Stimulated activated naive B cell treated with anti-CD40 and anti-IgM and Interleukin-4, amounts not matched to agents 10 μg/mL and 1 μg/mL and 100 μg/mL, for 72 hours (primary cell): ENCODE results near the gene KTN1.
A peak's percentile ranks its signal among the peaks of the same experiment; 100 is the strongest.

Experiments
- ATAC-seq, 2 donors: fragments of 150-1000 bp; cut with Tn5 transposase; replicated peaks; 2 replicates each; pipeline ENCODE4 v1.10.0; 2021; ENCODE audit warnings: moderate library complexity in 1 of 2
- DNase-seq: peaks from one replicate; pipeline ENCODE4 v3.0.0; 2021
- H3K27ac Mint-ChIP-seq: one replicate; pipeline ENCODE4 v1.8.0; 2022; ENCODE audit warnings: mild to moderate bottlenecking, mixed read lengths
- H3K27me3 Mint-ChIP-seq, 2 donors: one replicate each; pipeline ENCODE4 v1.8.0; 2022; ENCODE audit warnings: mixed read lengths in 2 of 2
- H3K36me3 Mint-ChIP-seq, 2 donors: one replicate each; pipeline ENCODE4 v1.8.0; 2022; ENCODE audit warnings: mixed read lengths in 2 of 2, mild to moderate bottlenecking in 1 of 2
- H3K4me1 Mint-ChIP-seq, 2 donors: one replicate each; pipeline ENCODE4 v1.8.0; 2022; ENCODE audit warnings: mixed read lengths in 2 of 2, mild to moderate bottlenecking in 1 of 2
- H3K4me3 Mint-ChIP-seq, 2 donors: one replicate each; pipeline ENCODE4 v1.8.0; 2022; ENCODE audit warnings: mild to moderate bottlenecking in 2 of 2, mixed read lengths in 2 of 2, moderate library complexity in 1 of 2
- H3K9me3 Mint-ChIP-seq, 2 donors: one replicate each; pipeline ENCODE4 v1.8.0; 2022; ENCODE audit warnings: mixed read lengths in 2 of 2, mild to moderate bottlenecking in 1 of 2

The KTN1 gene

DNA sequence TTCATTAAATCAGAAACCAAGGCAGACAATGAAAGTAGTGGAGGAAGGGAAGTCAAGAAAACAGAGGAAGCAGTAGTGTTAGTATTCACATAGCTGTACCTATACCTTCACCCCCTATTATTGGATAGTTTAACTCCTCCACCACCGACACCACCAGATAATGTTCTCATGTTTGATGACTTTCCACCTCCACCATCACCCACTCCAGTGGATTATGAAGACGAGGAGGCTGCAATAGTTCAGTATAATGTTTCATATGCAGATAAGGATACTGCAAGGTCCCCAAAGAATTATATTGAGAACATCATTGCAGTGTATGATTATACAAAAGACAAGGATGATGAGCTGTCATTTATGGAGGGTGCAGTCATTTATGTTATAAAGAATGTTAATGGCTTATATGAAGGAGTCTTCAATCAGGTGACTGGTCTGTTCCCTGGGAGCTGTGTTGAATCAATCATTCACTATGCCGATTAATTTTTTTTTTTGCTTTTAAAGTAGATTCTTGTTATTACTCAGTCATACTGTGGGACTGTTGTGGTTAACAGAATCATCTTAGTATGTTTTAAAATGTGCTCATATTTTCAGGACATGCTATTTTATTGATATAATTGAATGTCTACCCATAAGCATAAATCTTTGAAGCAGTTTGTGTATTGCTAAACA, 32.2 kb upstream of the KTN1 start:
- no peaks in the 10 kb centered on the region for H3K27me3 Mint-ChIP-seq
- no peak overlapping the region for H3K4me3 Mint-ChIP-seq
- H3K27ac Mint-ChIP-seq, result no peak overlapping the region

DNA sequence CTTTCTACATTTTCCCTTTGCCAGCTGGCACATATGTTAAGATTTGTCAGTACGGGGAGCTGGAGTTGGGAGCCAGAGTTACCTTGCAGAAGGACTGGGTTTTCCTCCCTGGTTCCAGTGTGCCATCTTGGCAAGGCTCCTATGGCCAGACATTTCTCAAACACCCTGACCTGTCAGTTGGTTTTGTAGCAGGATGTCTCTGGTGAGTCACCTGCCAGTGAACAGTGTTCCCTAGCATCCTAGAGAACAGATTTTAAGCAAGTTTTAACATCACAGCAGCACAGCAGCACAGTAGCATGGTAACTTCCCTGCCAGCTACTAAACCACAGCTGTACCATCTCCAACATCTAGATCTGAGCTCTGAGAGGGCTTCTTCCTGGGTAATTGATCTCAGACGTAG, 26.2 kb upstream of the KTN1 start:
- no peak for DNase-seq
- Mint-ChIP-seq H3K27ac (no peak overlapping the region), H3K36me3 (peaks cover 5% of the 10 kb centered on the region in 2 donors), H3K4me3 (no peak overlapping the region), H3K9me3 (peaks cover 3 to 5% of the 10 kb centered on the region in 2 donors), H3K4me1 (no peaks in the 10 kb centered on the region), H3K27me3 (peaks cover 0 to 7% of the 10 kb centered on the region in 2 donors)
- no peak for ATAC-seq

More for the DNA sequence above, 32.2 kb upstream of the KTN1 start:
- peaks cover 6 to 14% of the 10 kb centered on the region in 2 donors for H3K4me1 Mint-ChIP-seq
- DNase-seq, result no peak
- no peak for ATAC-seq
- peaks cover 0 to 2% of the 10 kb centered on the region in 2 donors for H3K9me3 Mint-ChIP-seq
- no peaks in the 10 kb centered on the region for H3K36me3 Mint-ChIP-seq

DNA sequence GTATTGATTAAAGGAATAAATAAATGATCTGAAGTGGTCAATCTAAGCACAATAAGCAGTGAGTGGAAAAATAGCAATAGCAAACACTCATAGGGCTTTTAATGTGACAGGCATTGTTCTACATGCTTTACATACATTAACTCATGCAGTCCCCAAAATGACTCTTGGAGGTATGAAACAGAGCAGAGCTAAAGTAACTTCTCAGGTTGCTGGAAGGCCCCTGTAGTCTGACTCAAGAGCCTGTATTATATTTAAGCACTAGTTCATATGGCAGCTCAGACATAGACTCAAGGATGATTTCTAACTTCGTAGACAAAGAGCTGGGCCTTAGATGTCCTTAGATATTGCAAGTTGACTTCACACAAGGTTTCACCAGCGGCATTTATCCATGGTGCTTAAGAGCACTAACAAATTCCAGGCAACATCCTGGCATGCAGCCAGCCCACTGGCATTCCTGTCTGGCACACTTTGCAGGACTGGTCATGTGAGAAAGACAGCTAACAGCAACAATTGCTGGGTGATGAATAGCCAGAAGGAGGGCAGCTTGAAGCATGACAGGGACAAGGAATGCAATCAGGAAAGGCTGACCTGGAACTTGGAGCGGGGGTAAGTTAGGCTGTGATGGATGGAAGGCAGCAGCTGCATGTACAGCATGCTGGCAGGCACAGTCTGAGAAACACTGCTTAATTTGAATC, 22.9 kb upstream of the KTN1 start:
- Mint-ChIP-seq H3K9me3 (peaks cover 3 to 5% of the 10 kb centered on the region in 2 donors), H3K27me3 (peaks cover 0 to 7% of the 10 kb centered on the region in 2 donors), H3K27ac (no peak overlapping the region), H3K4me3 (no peak overlapping the region), H3K36me3 (peaks cover 5 to 9% of the 10 kb centered on the region in 2 donors), H3K4me1 (no peaks in the 10 kb centered on the region)
- ATAC-seq (no peak), DNase-seq (no peak)

DNA sequence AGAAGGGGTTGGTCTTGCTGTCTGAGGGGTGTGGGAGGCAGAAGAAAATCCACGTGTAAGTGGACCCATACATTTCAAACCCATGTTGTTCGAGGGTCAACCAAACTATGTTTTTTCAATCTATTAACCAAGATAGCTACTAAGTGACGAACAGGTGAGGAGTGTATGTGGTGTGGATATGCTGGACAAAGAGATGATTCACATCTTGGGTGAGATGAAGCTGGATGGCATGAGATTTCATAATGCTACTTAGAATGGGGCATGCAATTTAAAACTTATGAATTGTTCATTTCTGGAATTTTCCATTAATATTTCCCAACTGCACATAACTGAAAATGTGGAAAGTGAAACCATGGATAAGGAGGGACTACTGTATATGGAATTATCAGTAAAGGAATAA, 17.9 kb upstream of the KTN1 start:
- peaks cover 0 to 3% of the 10 kb centered on the region in 2 donors for H3K4me1 Mint-ChIP-seq
- no peaks in the 10 kb centered on the region for H3K27me3 Mint-ChIP-seq
- no peak overlapping the region for H3K4me3 Mint-ChIP-seq
- DNase-seq (no peak), ATAC-seq (no peak)
- H3K9me3 Mint-ChIP-seq, result no peaks in the 10 kb centered on the region
- peaks cover 0 to 4% of the 10 kb centered on the region in 2 donors for H3K36me3 Mint-ChIP-seq
- H3K27ac Mint-ChIP-seq, result no peak overlapping the region

DNA sequence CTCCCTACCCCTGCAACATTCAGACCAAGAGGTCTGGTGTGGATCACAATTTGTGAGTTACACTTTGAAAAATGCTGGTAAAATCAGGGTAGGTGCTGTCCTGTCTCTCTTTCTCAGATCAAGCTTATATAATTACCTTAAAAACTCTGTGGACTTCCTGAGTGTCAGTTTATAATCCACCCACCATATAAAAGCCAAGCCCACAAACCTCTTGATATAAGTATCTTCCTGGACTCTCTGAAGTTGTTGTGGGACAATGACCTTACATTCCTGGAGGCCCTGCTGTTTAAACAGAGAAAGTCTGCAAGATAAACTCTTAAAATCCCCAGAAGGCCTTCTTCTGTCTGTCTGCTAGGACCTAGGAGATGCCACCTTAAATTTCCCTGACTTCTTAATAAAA, 11.4 kb upstream of the KTN1 start:
- ATAC-seq, result no peak
- H3K4me1 Mint-ChIP-seq, result peaks cover 8 to 22% of the 10 kb centered on the region in 2 donors
- no peak for DNase-seq
- no peak overlapping the region for H3K4me3 Mint-ChIP-seq
- no peaks in the 10 kb centered on the region for H3K9me3 Mint-ChIP-seq
- H3K36me3 Mint-ChIP-seq, result peaks cover 1 to 3% of the 10 kb centered on the region in 2 donors
- H3K27ac Mint-ChIP-seq, result no peak overlapping the region
- H3K27me3 Mint-ChIP-seq, result no peaks in the 10 kb centered on the region

DNA sequence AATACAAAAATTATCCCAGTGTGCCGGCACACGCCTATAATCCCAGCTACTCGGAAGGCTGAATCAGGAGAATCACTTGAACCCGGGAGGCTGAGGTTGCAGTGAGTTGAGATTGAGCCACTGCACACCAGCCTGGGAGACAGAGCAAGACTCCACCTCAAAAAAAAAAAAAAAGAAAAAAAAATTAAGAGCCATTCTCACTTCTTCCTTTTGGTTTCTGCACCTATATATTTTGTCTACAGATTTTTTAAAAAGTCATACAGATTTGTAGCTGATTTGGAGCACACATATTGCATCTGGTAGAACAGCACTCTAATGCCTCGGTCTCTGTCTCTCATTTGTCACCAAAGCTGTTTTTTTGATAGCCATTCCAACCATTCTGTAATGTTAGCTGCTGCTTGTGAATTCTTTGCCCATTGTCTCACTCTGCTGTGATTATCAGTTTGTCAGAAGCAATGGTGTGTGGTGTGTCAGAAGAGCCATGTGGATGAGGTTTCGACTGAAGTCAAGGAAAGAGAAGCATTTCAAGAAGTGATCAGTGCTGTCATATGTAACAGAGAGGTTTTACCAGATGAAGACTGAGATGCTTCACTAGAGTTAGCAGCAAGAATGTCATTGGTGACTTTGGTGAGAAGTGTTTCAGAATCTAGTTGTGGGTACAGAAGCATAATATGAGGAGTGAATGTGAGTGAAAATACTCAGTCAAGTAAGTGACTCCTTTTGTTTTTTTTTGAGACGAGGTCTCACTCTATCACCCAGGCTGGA, 8.7 kb upstream of the KTN1 start:
- no peaks in the 10 kb centered on the region for H3K9me3 Mint-ChIP-seq
- peaks cover 1 to 3% of the 10 kb centered on the region in 2 donors for H3K36me3 Mint-ChIP-seq
- peak overlapping the region in 1 of 2 donors; percentile 3 for H3K4me3 Mint-ChIP-seq
- H3K27me3 Mint-ChIP-seq, result no peaks in the 10 kb centered on the region
- DNase-seq, result no peak
- peaks cover 5 to 22% of the 10 kb centered on the region in 2 donors for H3K4me1 Mint-ChIP-seq
- ATAC-seq, result peak; percentile 94 to 95
- H3K27ac Mint-ChIP-seq, result no peak overlapping the region

DNA sequence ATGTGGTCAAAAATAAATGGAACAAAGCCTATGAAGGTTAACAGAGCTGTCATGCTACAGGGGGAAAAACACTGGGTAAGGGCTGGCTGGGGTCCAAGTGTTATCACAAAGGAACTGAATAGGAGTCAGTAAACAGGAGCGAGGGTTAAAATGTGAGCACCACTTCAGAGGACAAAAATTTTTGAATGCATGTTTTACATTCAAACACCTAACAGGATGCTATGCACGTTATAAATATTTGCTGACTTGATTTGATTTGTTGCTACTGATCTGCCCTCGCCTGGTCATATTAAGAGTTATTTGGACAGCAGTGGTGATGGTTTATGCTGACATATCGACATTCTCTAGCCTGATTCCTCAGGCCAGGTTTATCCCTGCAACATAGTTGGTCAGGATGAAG, 7.4 kb upstream of the KTN1 start:
- H3K36me3 Mint-ChIP-seq, result peaks cover 3% of the 10 kb centered on the region in 2 donors
- no peak overlapping the region for H3K27ac Mint-ChIP-seq
- ATAC-seq, result no peak
- H3K27me3 Mint-ChIP-seq, result no peaks in the 10 kb centered on the region
- no peak overlapping the region for H3K4me3 Mint-ChIP-seq
- peaks cover 5 to 22% of the 10 kb centered on the region in 2 donors for H3K4me1 Mint-ChIP-seq
- H3K9me3 Mint-ChIP-seq, result no peaks in the 10 kb centered on the region
- DNase-seq, result no peak

DNA sequence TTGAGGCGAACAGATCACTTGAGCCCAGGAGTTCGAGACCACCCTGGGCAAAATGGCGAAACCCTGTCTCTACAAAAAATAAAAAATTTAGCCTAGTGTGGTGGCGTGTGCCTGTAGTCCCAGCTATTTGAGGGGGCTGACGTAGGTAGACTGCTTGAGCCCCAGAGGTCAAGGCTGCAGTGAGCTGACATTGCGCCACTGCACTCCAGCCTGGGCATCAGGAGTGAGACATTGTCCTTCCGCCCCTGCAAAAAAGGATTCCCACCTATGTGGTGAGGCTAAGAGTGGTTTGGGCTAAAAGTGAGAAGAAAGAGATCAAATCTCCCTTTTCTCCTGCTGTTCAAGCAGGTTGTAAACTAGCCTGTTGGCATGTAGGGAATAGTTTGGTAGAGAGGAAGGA, 5.0 kb upstream of the KTN1 start:
- no peak for ATAC-seq

DNA sequence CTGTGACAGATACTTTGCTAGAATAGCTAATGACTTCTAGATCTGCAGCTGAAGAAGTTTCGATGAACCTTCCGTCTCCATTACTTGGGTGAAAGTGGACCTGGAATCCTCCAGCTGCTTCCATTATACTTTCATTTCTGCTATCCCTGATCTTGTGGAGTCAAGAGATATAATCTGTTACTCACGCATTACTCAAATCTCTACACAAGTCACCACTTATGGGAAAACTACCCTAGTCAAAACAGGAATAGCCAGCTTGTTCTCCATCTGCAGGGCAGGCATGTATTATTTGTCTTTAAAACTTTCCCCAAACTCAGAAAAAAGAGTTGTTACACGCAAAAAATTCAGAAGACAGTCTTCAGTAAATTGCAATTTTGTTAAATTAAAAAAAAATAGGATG, 2.8 kb upstream of the KTN1 start:
- H3K36me3 Mint-ChIP-seq, result peaks cover 2 to 6% of the 10 kb centered on the region in 2 donors
- ATAC-seq, result no peak
- H3K9me3 Mint-ChIP-seq, result no peaks in the 10 kb centered on the region
- DNase-seq, result no peak
- peaks cover 6 to 28% of the 10 kb centered on the region in 2 donors for H3K4me1 Mint-ChIP-seq
- H3K27ac Mint-ChIP-seq, result no peak overlapping the region
- H3K27me3 Mint-ChIP-seq, result no peaks in the 10 kb centered on the region
- no peak overlapping the region for H3K4me3 Mint-ChIP-seq

More for the DNA sequence above, 5.0 kb upstream of the KTN1 start:
- no peak for DNase-seq
- Mint-ChIP-seq H3K36me3 (peaks cover 2 to 6% of the 10 kb centered on the region in 2 donors), H3K27ac (no peak overlapping the region), H3K9me3 (no peaks in the 10 kb centered on the region), H3K27me3 (no peaks in the 10 kb centered on the region), H3K4me3 (no peak overlapping the region), H3K4me1 (peaks cover 5 to 33% of the 10 kb centered on the region in 2 donors)

DNA sequence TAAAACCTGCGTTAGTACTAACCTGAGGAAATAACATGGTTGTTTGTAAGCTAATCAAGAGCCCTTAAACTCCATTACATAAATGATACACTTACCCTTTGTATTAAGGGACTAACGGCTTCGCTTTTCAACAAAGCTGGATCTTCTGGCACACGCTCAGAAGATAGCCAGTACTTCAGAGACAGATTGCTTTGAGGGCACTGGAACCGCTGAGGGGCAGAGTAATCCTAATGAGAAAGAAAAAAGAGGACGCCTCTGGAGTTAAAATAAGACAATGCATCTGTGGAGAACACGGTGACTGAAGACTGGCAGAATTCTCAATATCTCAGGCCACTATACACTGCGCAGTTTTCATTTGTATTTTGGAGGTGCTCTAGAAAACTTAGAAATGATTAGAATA, 1.5 kb upstream of the KTN1 start:
- Mint-ChIP-seq H3K27ac (no peak overlapping the region), H3K9me3 (no peaks in the 10 kb centered on the region), H3K4me1 (peaks cover 8 to 22% of the 10 kb centered on the region in 2 donors), H3K36me3 (peaks cover 2 to 4% of the 10 kb centered on the region in 2 donors), H3K4me3 (peak overlapping the region in 1 of 2 donors; percentile 94), H3K27me3 (no peaks in the 10 kb centered on the region)
- ATAC-seq (no peak), DNase-seq (no peak)

DNA sequence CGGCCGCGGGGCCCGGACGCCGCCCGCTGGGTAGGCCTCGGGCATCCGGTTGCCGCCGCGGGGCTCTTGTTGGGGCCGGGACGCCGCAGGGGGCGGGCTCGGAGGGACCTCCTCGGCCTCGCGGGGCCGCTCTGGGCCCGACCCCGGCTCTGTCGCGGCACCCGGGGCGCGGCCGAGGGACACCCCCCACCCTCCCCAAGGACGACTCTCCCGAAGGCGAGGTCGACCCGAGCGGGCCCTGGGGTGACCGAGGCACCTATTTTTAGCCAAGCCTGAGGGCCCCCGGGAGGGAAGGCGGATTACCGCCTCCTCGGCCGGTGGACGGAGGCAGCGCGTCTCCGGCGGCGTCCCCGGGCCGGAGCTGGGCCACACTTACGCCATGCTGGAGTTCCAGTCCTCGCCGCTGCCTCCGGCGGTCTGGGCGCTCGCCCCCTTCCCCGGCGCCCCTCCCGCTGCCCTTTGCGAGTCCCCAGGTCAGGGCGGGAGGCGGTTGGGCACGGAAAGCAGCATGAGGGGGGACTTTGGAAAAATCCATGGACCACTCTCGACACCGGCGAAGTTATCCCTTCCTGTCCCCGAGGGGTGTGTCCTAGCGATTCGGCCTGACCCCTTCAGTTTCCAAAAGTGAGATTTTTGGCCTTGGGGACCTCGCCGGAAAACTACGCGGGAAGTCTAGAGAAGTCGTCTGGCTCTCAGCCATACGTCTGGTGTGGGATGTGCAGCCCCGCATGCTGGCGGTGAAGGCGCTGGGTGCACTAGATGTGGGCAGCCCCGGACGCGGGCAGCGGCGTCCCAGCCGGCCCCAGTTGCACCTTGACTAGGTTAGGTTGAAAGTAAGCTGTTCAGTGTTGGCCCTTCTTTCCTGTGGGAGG, 699 bp downstream of the KTN1 start:
- peak; percentile 38 for DNase-seq
- no peaks in the 10 kb centered on the region for H3K27me3 Mint-ChIP-seq
- H3K4me1 Mint-ChIP-seq, result peaks cover 8 to 23% of the 10 kb centered on the region in 2 donors
- peak overlapping the region; percentile 89 for H3K27ac Mint-ChIP-seq
- no peaks in the 10 kb centered on the region for H3K9me3 Mint-ChIP-seq
- peaks cover 2 to 4% of the 10 kb centered on the region in 2 donors for H3K36me3 Mint-ChIP-seq
- peak; percentile 49 to 55 for ATAC-seq
- peak overlapping the region; percentile 81 to 84 for H3K4me3 Mint-ChIP-seq

DNA sequence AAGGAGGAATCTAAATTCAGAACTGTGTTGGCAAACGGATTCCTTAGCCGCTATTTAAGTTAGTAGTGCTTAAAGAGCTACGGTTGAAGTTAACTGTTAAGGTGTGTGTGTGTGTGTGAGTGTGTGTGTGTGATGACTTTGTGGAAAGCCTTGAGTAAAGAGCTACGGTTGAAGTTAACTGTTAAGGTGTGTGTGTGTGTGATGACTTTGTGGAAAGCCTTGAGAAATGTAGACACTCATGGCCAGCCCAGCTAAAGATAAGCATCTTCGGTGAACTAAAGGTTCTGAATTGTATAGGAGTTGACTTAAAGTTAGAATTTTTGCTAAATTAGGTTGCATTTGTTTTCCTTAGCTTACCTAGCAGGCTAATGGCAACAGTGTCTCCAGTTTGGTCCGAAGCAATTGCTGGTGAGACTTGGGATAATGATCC, 1.4 kb downstream of the KTN1 start:
- Mint-ChIP-seq H3K27me3 (no peaks in the 10 kb centered on the region), H3K36me3 (peaks cover 2 to 4% of the 10 kb centered on the region in 2 donors), H3K27ac (peak overlapping the region; percentile 89), H3K4me1 (peaks cover 13 to 30% of the 10 kb centered on the region in 2 donors), H3K9me3 (no peaks in the 10 kb centered on the region), H3K4me3 (peak overlapping the region; percentile 81 to 84)
- no peak for DNase-seq
- peak; percentile 1 to 2 for ATAC-seq

DNA sequence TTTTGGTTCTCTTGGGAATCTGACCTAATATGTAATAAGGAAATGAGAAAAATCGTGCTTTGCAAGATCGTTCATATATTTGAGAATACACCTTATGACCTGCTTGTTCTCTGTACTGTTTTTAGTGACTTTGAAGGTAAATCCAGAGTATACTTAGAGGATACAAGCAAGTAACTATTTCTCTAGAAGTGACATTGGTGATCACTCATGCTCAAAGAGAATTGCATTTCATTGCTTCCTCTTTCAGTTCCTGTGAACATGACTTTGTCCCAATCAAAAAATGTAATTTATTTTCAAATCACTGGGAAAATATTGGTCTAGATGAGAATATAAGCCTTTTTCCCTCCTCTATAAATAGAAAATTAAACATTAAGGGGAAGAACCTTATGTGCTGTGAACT, 2.7 kb downstream of the KTN1 start:
- H3K36me3 Mint-ChIP-seq, result peaks cover 0 to 4% of the 10 kb centered on the region in 2 donors
- DNase-seq (no peak), ATAC-seq (peak; percentile 41 to 47)
- peak overlapping the region; percentile 85 for H3K27ac Mint-ChIP-seq
- H3K9me3 Mint-ChIP-seq, result no peaks in the 10 kb centered on the region
- H3K27me3 Mint-ChIP-seq, result no peaks in the 10 kb centered on the region
- peak overlapping the region; percentile 26 to 59 for H3K4me3 Mint-ChIP-seq
- peaks cover 22 to 44% of the 10 kb centered on the region in 2 donors for H3K4me1 Mint-ChIP-seq
